ENCODE results near the gene ERC2.

Gene ERC2

GRCh38 chr3:56370991-56371775 is 97.1 kb downstream of the ERC2 start:
- FAIRE-seq, result no peak
- no peak for DNase-seq (ENCODE audit: insufficient read length, low spot score)

- no peak for DNase-seq (ENCODE audit: insufficient read length, low spot score)
- no peak for FAIRE-seq
Measured at GRCh38 chr3:56369914-56370313, 98.4 kb downstream of the ERC2 start.

- FAIRE-seq (no peak), DNase-seq (ENCODE audit: insufficient read length, low spot score) (no peak)
Measured at GRCh38 chr3:56368846-56369245, 99.4 kb downstream of the ERC2 start.

- no peak for DNase-seq (ENCODE audit: insufficient read length, low spot score)
Measured at GRCh38 chr3:56366641-56367162, 101.6 kb downstream of the ERC2 start.

GRCh38 chr3:56365905-56366640 is 102.2 kb downstream of the ERC2 start:
- no peak for DNase-seq (ENCODE audit: insufficient read length, low spot score)
- FAIRE-seq, result no peak

More at GRCh38 chr3:56366641-56367162, 101.6 kb downstream of the ERC2 start:
- FAIRE-seq, result no peak

GRCh38 chr3:56364665-56365064 is 103.6 kb downstream of the ERC2 start:
- FAIRE-seq, result no peak

GRCh38 chr3:56363720-56364119 is 104.5 kb downstream of the ERC2 start:
- DNase-seq (ENCODE audit: insufficient read length, low spot score) (no peak), FAIRE-seq (no peak)

More at GRCh38 chr3:56364665-56365064, 103.6 kb downstream of the ERC2 start:
- no peak for DNase-seq (ENCODE audit: insufficient read length, low spot score)

GRCh38 chr3:56361731-56362130 is 106.5 kb downstream of the ERC2 start:
- FAIRE-seq (no peak), DNase-seq (ENCODE audit: insufficient read length, low spot score) (no peak)

- DNase-seq (ENCODE audit: insufficient read length, low spot score), result no peak
- FAIRE-seq, result no peak
Measured at GRCh38 chr3:56357266-56357665, 111.0 kb downstream of the ERC2 start.

GRCh38 chr3:56356808-56357207 is 111.5 kb downstream of the ERC2 start:
- FAIRE-seq (no peak), DNase-seq (ENCODE audit: insufficient read length, low spot score) (no peak)

- DNase-seq (ENCODE audit: insufficient read length, low spot score) (no peak), FAIRE-seq (no peak)
Measured at GRCh38 chr3:56355570-56356185, 112.6 kb downstream of the ERC2 start.

GRCh38 chr3:56351537-56351936 is 116.7 kb downstream of the ERC2 start:
- DNase-seq (ENCODE audit: insufficient read length, low spot score), result no peak
- FAIRE-seq, result no peak

GRCh38 chr3:56347219-56347871 is 120.9 kb downstream of the ERC2 start:
- FAIRE-seq (no peak), DNase-seq (ENCODE audit: insufficient read length, low spot score) (no peak)

GRCh38 chr3:56342475-56342874 is 125.8 kb downstream of the ERC2 start:
- FAIRE-seq (no peak), DNase-seq (ENCODE audit: insufficient read length, low spot score) (no peak)

GRCh38 chr3:56339671-56340070 is 128.6 kb downstream of the ERC2 start:
- no peak for FAIRE-seq
- DNase-seq (ENCODE audit: insufficient read length, low spot score), result no peak

GRCh38 chr3:56339244-56339643 is 129.0 kb downstream of the ERC2 start:
- DNase-seq (ENCODE audit: insufficient read length, low spot score) (no peak), FAIRE-seq (no peak)

GRCh38 chr3:56336023-56336422 is 132.2 kb downstream of the ERC2 start:
- no peak for FAIRE-seq

GRCh38 chr3:56324473-56324872 is 143.8 kb downstream of the ERC2 start:
- DNase-seq (ENCODE audit: insufficient read length, low spot score) (no peak), FAIRE-seq (no peak)

More at GRCh38 chr3:56336023-56336422, 132.2 kb downstream of the ERC2 start:
- no peak for DNase-seq (ENCODE audit: insufficient read length, low spot score)

- FAIRE-seq (no peak), DNase-seq (ENCODE audit: insufficient read length, low spot score) (peak; percentile 12)
Measured at GRCh38 chr3:56323986-56324420, 144.3 kb downstream of the ERC2 start.

GRCh38 chr3:56322862-56323261 is 145.4 kb downstream of the ERC2 start:
- FAIRE-seq (no peak), DNase-seq (ENCODE audit: insufficient read length, low spot score) (no peak)

- FAIRE-seq (no peak), DNase-seq (ENCODE audit: insufficient read length, low spot score) (no peak)
Measured at GRCh38 chr3:56321892-56322291, 146.4 kb downstream of the ERC2 start.
